Measurements from ENCODE around the gene PIH1D1. TPM values are rescaled to one million over a fixed set of nuclear protein-coding genes. Genes with fewer than 3 reads are reported as not detected.

The PIH1D1 gene
- total and polyA plus RNA-seq, 2 of the 13 experiments (the other 11 are each of a cell fraction or from before 2014, with no cell fraction given), result 110 to 137 TPM

- TF ChIP-seq, protein P1, sequence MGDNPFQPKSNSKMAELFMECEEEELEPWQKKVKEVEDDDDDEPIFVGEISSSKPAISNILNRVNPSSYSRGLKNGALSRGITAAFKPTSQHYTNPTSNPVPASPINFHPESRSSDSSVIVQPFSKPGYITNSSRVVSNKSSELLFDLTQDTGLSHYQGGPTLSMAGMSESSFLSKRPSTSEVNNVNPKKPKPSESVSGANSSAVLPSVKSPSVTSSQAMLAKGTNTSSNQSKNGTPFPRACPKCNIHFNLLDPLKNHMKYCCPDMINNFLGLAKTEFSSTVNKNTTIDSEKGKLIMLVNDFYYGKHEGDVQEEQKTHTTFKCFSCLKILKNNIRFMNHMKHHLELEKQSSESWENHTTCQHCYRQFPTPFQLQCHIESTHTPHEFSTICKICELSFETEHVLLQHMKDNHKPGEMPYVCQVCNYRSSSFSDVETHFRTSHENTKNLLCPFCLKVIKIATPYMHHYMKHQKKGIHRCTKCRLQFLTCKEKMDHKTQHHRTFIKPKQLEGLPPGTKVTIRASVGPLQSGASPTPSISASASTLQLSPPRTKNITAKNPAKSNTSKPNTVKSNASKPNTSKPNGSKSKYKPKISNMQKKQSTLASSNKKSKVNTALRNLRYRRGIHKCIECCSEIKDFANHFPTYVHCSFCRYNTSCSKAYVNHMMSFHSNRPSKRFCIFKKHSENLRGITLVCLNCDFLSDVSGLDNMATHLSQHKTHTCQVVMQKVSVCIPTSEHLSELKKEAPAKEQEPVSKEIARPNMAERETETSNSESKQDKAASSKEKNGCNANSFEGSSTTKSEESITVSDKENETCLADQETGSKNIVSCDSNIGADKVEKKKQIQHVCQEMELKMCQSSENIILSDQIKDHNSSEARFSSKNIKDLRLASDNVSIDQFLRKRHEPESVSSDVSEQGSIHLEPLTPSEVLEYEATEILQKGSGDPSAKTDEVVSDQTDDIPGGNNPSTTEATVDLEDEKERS (CRISPR knock-in tag; IDR thresholded peaks at IDR 0.05), result no peak; the same call in 1 of the 2 replicates
- TF ChIP-seq ZNF317 (CRISPR knock-in tag; IDR thresholded peaks at IDR 0.05), result peak; percentile 45; the same call in 1 of the 2 replicates
- peak; percentile 87 for TF ChIP-seq HNRNPLL (IDR thresholded peaks at IDR 0.05; ENCODE audit: low read depth, low read length, poor library complexity, severe bottlenecking)
- peak; percentile 84 for TF ChIP-seq PHF8 (CRISPR knock-in tag; IDR thresholded peaks at IDR 0.05)
- TF ChIP-seq ZNF510 (CRISPR knock-in tag; IDR thresholded peaks at IDR 0.05; ENCODE audit: low read depth), result no peak
- TF ChIP-seq HNRNPL (IDR thresholded peaks at IDR 0.05; ENCODE audit: low read depth, low read length), result 0 out of 2 replicates have a peak, but pooled peaks have one; percentile 33
- TF ChIP-seq, protein P2, sequence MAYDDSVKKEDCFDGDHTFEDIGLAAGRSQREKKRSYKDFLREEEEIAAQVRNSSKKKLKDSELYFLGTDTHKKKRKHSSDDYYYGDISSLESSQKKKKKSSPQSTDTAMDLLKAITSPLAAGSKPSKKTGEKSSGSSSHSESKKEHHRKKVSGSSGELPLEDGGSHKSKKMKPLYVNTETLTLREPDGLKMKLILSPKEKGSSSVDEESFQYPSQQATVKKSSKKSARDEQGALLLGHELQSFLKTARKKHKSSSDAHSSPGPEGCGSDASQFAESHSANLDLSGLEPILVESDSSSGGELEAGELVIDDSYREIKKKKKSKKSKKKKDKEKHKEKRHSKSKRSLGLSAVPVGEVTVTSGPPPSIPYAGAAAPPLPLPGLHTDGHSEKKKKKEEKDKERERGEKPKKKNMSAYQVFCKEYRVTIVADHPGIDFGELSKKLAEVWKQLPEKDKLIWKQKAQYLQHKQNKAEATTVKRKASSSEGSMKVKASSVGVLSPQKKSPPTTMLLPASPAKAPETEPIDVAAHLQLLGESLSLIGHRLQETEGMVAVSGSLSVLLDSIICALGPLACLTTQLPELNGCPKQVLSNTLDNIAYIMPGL (CRISPR knock-in tag; IDR thresholded peaks at IDR 0.05; ENCODE audit: borderline replicate concordance in 1 of 2, low read depth in 1 of 2), result peak in 1 of 2 experiments; percentile 56; a peak in 2 of 4 replicates
- no peak for TF ChIP-seq ZBTB33 (CRISPR knock-in tag; IDR thresholded peaks at IDR 0.05)
- 0 out of 2 replicates have a peak, but pooled peaks have one; percentile 29 for TF ChIP-seq SNAPC2 (CRISPR knock-in tag; IDR thresholded peaks at IDR 0.05)
- TF ChIP-seq MEIS2 (CRISPR knock-in tag; IDR thresholded peaks at IDR 0.05), result no peak
- no peak for TF ChIP-seq MAFK (conservative IDR thresholded peaks at IDR 0.05 in 1 of 2, IDR thresholded peaks at IDR 0.05 in 1 of 2; ENCODE audit: low read length in 2 of 2)
- peak; percentile 17; the same call in 1 of the 2 replicates for TF ChIP-seq HCFC1 (IDR thresholded peaks at IDR 0.05; ENCODE audit: low read depth, low read length)
- no peak for TF ChIP-seq ZNF251 (CRISPR knock-in tag; IDR thresholded peaks at IDR 0.05)
- TF ChIP-seq, protein P3, sequence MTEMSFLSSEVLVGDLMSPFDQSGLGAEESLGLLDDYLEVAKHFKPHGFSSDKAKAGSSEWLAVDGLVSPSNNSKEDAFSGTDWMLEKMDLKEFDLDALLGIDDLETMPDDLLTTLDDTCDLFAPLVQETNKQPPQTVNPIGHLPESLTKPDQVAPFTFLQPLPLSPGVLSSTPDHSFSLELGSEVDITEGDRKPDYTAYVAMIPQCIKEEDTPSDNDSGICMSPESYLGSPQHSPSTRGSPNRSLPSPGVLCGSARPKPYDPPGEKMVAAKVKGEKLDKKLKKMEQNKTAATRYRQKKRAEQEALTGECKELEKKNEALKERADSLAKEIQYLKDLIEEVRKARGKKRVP (CRISPR knock-in tag; IDR thresholded peaks at IDR 0.05), result peak in 1 of 2 experiments; percentile 43; a peak in 1 of 4 replicates
- TF ChIP-seq POLR2A (IDR thresholded peaks at IDR 0.05; ENCODE audit: insufficient read depth in 1 of 2, low read depth in 2 of 2, low read length in 2 of 2), result peak; percentile 95 to 98
- 0 out of 2 replicates have a peak, but pooled peaks have one; percentile 15 for TF ChIP-seq ZNF605 (CRISPR knock-in tag; IDR thresholded peaks at IDR 0.05)
- no peak; the same call in 1 of the 2 replicates for TF ChIP-seq TBX2 (CRISPR knock-in tag; IDR thresholded peaks at IDR 0.05; ENCODE audit: borderline replicate concordance)
Observed at GRCh38 chr19:49453013-49453756, 1.6 kb upstream of the PIH1D1 start, which contains the start of gene ALDH16A1 (continued).
